ENCODE results near the gene SGCD.

SGCD gene

DNA sequence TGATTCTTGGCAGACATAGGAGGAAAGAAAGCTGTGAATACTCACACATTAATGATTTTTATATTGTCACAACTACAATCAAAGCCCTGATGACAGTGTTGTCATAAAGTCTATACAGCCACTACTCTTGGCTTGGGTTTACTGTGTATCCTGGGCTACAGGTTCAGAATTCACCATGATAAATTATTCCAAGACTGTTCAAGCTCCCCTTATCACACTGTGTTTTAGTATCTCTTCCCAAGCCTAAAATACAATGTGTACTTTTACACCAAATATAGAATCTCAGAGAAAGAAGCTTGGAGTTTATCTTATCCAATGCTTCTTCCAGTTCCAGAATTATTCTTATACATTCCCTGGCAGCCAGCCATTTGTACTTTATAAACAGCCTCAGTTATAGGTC lies 395.4 kb downstream of the SGCD start:
- Histone ChIP-seq H3K18ac (ENCODE audit: low read length) (no peak overlapping the region), H2AFZ (ENCODE audit: low read length) (no peak overlapping the region), H4K8ac (ENCODE audit: low read depth, low read length) (no peak overlapping the region), H3K9ac (ENCODE audit: low read depth, low read length, poor library complexity) (no peak overlapping the region), H3K4me1 (ENCODE audit: control insufficient read depth in 2 of 2, insufficient read depth in 1 of 2, low read depth in 1 of 2, low read length in 2 of 2) (peaks cover 0 to 1% of the 10 kb centered on the region in 2 donors), H3K4ac (ENCODE audit: low read length) (no peak overlapping the region), H3K9me3 (replicated peaks in 1 of 2; ENCODE audit: control insufficient read depth in 2 of 2, insufficient read depth in 1 of 2, low read depth in 1 of 2, low read length in 2 of 2) (no peaks in the 10 kb centered on the region), H3K4me2 (ENCODE audit: insufficient read depth, low read length, poor library complexity, severe bottlenecking) (no peak overlapping the region), H3K4me3 (ENCODE audit: low read length in 2 of 2) (no peak overlapping the region), H2AK5ac (ENCODE audit: low read depth, low read length) (no peak overlapping the region), H3K27ac (replicated peaks; ENCODE audit: low read length) (no peak overlapping the region), H3K79me1 (ENCODE audit: low read depth, low read length) (no peaks in the 10 kb centered on the region), H2BK15ac (ENCODE audit: low read length) (no peak overlapping the region), H3K27me3 (ENCODE audit: control insufficient read depth in 3 of 3, insufficient read depth in 3 of 3, low read depth in 1 of 3, low read length in 3 of 3) (no peaks in the 10 kb centered on the region), H3K36me3 (replicated peaks in 1 of 2; ENCODE audit: control insufficient read depth in 2 of 2, insufficient read depth in 2 of 2, low read length in 2 of 2) (no peaks in the 10 kb centered on the region), H4K91ac (ENCODE audit: low read depth, low read length, poor library complexity) (no peak overlapping the region), H3K23ac (ENCODE audit: low read depth, low read length, poor library complexity) (no peak overlapping the region), H2BK12ac (ENCODE audit: low read length) (no peak overlapping the region), H3K14ac (ENCODE audit: low read length) (no peak overlapping the region), H2BK120ac (ENCODE audit: low read depth, low read length) (no peak overlapping the region), H2BK5ac (ENCODE audit: low read length) (no peak overlapping the region)
- no peak for DNase-seq (ENCODE audit: low spot score)

DNA sequence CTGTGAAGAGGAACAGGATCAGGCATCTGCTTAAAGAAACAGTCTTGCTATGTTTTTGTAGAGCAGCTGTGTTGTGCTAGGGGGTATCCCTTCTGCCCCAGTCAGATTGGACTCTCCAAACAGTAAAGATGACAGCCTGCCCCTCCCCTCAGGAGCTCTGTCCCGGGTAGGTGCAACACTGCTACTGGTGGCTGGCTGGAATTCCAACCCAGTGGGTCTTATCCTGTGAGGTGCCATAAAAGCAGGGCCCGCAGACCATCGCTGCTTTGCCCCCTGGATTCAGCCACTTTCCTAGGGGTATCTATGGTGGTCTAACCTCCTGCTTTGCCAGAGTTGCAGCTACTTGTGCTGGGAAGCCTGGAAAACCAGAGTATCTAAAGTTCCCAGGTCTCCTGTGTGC lies 408.5 kb downstream of the SGCD start:
- Histone ChIP-seq H2AK5ac (ENCODE audit: low read depth, low read length) (no peak overlapping the region), H3K18ac (ENCODE audit: low read length) (no peak overlapping the region), H3K9ac (ENCODE audit: low read depth, low read length, poor library complexity) (no peak overlapping the region), H4K8ac (ENCODE audit: low read depth, low read length) (no peak overlapping the region), H3K9me3 (replicated peaks in 1 of 2; ENCODE audit: control insufficient read depth in 2 of 2, insufficient read depth in 1 of 2, low read depth in 1 of 2, low read length in 2 of 2) (no peaks in the 10 kb centered on the region), H3K27ac (replicated peaks; ENCODE audit: low read length) (no peak overlapping the region), H3K23ac (ENCODE audit: low read depth, low read length, poor library complexity) (no peak overlapping the region), H3K4me2 (ENCODE audit: insufficient read depth, low read length, poor library complexity, severe bottlenecking) (no peak overlapping the region), H4K91ac (ENCODE audit: low read depth, low read length, poor library complexity) (no peak overlapping the region), H3K36me3 (replicated peaks in 1 of 2; ENCODE audit: control insufficient read depth in 2 of 2, insufficient read depth in 2 of 2, low read length in 2 of 2) (no peaks in the 10 kb centered on the region), H3K27me3 (ENCODE audit: control insufficient read depth in 3 of 3, insufficient read depth in 3 of 3, low read depth in 1 of 3, low read length in 3 of 3) (no peaks in the 10 kb centered on the region), H2BK5ac (ENCODE audit: low read length) (no peak overlapping the region), H3K79me1 (ENCODE audit: low read depth, low read length) (no peaks in the 10 kb centered on the region), H2BK120ac (ENCODE audit: low read depth, low read length) (no peak overlapping the region), H3K4me3 (ENCODE audit: low read length in 2 of 2) (no peak overlapping the region), H2BK12ac (ENCODE audit: low read length) (no peak overlapping the region), H3K14ac (ENCODE audit: low read length) (no peak overlapping the region), H2AFZ (ENCODE audit: low read length) (no peak overlapping the region), H2BK15ac (ENCODE audit: low read length) (no peak overlapping the region), H3K4ac (ENCODE audit: low read length) (no peak overlapping the region), H3K4me1 (ENCODE audit: control insufficient read depth in 2 of 2, insufficient read depth in 1 of 2, low read depth in 1 of 2, low read length in 2 of 2) (no peaks in the 10 kb centered on the region)
- no peak for DNase-seq (ENCODE audit: low spot score)
- no CpG with 5 or more reads among the region's 3 CpGs for WGBS, 2 donors (ENCODE audit: extremely low coverage in 2 of 2, insufficient read length in 2 of 2, insufficient replicate concordance in 1 of 2)

DNA sequence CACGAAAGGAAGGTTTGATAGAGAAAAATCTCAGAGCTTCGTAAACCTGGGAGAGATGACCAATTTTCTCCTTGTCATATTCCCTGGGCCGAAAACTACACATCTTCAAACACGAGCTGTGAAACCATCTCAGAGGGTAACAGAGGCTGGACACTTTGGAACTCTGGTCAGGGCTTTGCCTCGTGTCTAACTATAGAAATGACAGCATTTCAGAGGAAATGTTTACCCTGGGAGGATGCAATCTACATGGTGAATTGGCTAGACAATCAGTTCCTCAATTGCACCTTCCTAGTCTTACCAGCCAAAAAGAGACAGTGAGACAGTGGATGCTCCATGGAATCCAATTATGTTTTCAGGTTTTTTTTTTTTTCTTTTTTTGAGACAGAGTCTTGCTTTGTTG lies 414.6 kb downstream of the SGCD start:
- Histone ChIP-seq H3K9ac (ENCODE audit: low read depth, low read length, poor library complexity) (no peak overlapping the region), H2BK12ac (ENCODE audit: low read length) (no peak overlapping the region)

DNA sequence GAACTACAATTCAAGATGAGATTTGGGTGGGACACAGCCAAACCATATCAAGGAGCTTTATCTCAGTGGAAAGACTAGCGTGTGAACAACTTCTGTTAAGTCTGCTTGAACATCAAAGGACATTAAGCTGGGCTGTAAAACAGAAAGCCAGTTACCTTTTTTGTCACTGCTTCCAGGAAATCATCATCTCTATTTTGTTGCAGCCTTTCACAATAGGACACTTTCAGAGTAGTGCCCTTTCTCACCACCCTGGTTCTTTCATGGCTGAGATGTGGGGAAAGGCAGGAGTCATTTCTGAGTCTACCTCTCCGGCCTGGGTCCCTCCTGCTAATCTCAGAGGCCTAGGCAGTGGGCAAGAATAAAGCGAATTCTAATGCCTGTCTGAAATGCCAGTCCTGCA lies 426.9 kb downstream of the SGCD start:
- no peak overlapping the region for H2BK5ac ChIP-seq (ENCODE audit: low read length)
- no peak for DNase-seq (ENCODE audit: low spot score)
- H4K91ac ChIP-seq (ENCODE audit: low read depth, low read length, poor library complexity): no peak overlapping the region
- H3K4ac ChIP-seq (ENCODE audit: low read length): no peak overlapping the region
- H2AK5ac ChIP-seq (ENCODE audit: low read depth, low read length): no peak overlapping the region
- H4K8ac ChIP-seq (ENCODE audit: low read depth, low read length): no peak overlapping the region
- H3K14ac ChIP-seq (ENCODE audit: low read length): no peak overlapping the region
- H3K27ac ChIP-seq (replicated peaks; ENCODE audit: low read length): no peak overlapping the region
- H3K79me1 ChIP-seq (ENCODE audit: low read depth, low read length): no peaks in the 10 kb centered on the region
- no CpG with 5 or more reads among the region's 3 CpGs for WGBS, 2 donors (ENCODE audit: extremely low coverage in 2 of 2, insufficient read length in 2 of 2, insufficient replicate concordance in 1 of 2)
- H3K9ac ChIP-seq (ENCODE audit: low read depth, low read length, poor library complexity): no peak overlapping the region
- no peaks in the 10 kb centered on the region for H3K4me1 ChIP-seq (ENCODE audit: control insufficient read depth in 2 of 2, insufficient read depth in 1 of 2, low read depth in 1 of 2, low read length in 2 of 2)
- no peak overlapping the region for H2BK12ac ChIP-seq (ENCODE audit: low read length)
- H3K9me3 ChIP-seq (replicated peaks in 1 of 2; ENCODE audit: control insufficient read depth in 2 of 2, insufficient read depth in 1 of 2, low read depth in 1 of 2, low read length in 2 of 2): no peaks in the 10 kb centered on the region
- no peak overlapping the region for H3K4me2 ChIP-seq (ENCODE audit: insufficient read depth, low read length, poor library complexity, severe bottlenecking)
- H3K36me3 ChIP-seq (replicated peaks in 1 of 2; ENCODE audit: control insufficient read depth in 2 of 2, insufficient read depth in 2 of 2, low read length in 2 of 2): no peaks in the 10 kb centered on the region
- no peak overlapping the region for H3K4me3 ChIP-seq (ENCODE audit: low read length in 2 of 2)
- H3K23ac ChIP-seq (ENCODE audit: low read depth, low read length, poor library complexity): no peak overlapping the region
- H3K18ac ChIP-seq (ENCODE audit: low read length): no peak overlapping the region
- H2BK15ac ChIP-seq (ENCODE audit: low read length): no peak overlapping the region
- H2AFZ ChIP-seq (ENCODE audit: low read length): no peak overlapping the region
- H3K27me3 ChIP-seq (ENCODE audit: control insufficient read depth in 3 of 3, insufficient read depth in 3 of 3, low read depth in 1 of 3, low read length in 3 of 3): no peaks in the 10 kb centered on the region
- no peak overlapping the region for H2BK120ac ChIP-seq (ENCODE audit: low read depth, low read length)

More for the DNA sequence above, 414.6 kb downstream of the SGCD start:
- Histone ChIP-seq H2BK5ac (ENCODE audit: low read length) (no peak overlapping the region), H2AFZ (ENCODE audit: low read length) (no peak overlapping the region), H3K27me3 (ENCODE audit: control insufficient read depth in 3 of 3, insufficient read depth in 3 of 3, low read depth in 1 of 3, low read length in 3 of 3) (no peaks in the 10 kb centered on the region), H3K36me3 (replicated peaks in 1 of 2; ENCODE audit: control insufficient read depth in 2 of 2, insufficient read depth in 2 of 2, low read length in 2 of 2) (no peaks in the 10 kb centered on the region), H2BK15ac (ENCODE audit: low read length) (no peak overlapping the region), H3K14ac (ENCODE audit: low read length) (no peak overlapping the region), H2BK120ac (ENCODE audit: low read depth, low read length) (no peak overlapping the region), H3K79me1 (ENCODE audit: low read depth, low read length) (no peaks in the 10 kb centered on the region), H3K27ac (replicated peaks; ENCODE audit: low read length) (no peak overlapping the region), H2AK5ac (ENCODE audit: low read depth, low read length) (no peak overlapping the region), H3K4ac (ENCODE audit: low read length) (no peak overlapping the region), H3K23ac (ENCODE audit: low read depth, low read length, poor library complexity) (no peak overlapping the region), H3K4me1 (ENCODE audit: control insufficient read depth in 2 of 2, insufficient read depth in 1 of 2, low read depth in 1 of 2, low read length in 2 of 2) (no peaks in the 10 kb centered on the region), H4K8ac (ENCODE audit: low read depth, low read length) (no peak overlapping the region), H3K4me2 (ENCODE audit: insufficient read depth, low read length, poor library complexity, severe bottlenecking) (no peak overlapping the region), H3K4me3 (ENCODE audit: low read length in 2 of 2) (no peak overlapping the region), H3K9me3 (replicated peaks in 1 of 2; ENCODE audit: control insufficient read depth in 2 of 2, insufficient read depth in 1 of 2, low read depth in 1 of 2, low read length in 2 of 2) (no peaks in the 10 kb centered on the region), H3K18ac (ENCODE audit: low read length) (no peak overlapping the region), H4K91ac (ENCODE audit: low read depth, low read length, poor library complexity) (no peak overlapping the region)
- no peak for DNase-seq (ENCODE audit: low spot score)
- no CpG with 5 or more reads among the region's 5 CpGs for WGBS, 2 donors (ENCODE audit: extremely low coverage in 2 of 2, insufficient read length in 2 of 2, insufficient replicate concordance in 1 of 2)

Data from neuronal stem cell (in vitro differentiated cells).